Upper lobe of right lung (tissue), 1 donor: Measurements from ENCODE around the gene SLC25A29. TPM values are rescaled to one million over a fixed set of nuclear protein-coding genes. Genes with fewer than 3 reads are reported as not detected.

Experiments used
- ATAC-seq: fragments of 200-7000 bp; cut with Tn5 transposase; one replicate; pipeline ENCODE4 v1.9.1; 2020; ENCODE audit warnings: mild to moderate bottlenecking, moderate library complexity
- DNase-seq: peaks from one replicate; pipeline ENCODE4 v3.0.0-alpha.2; 2020
- H3K27ac ChIP-seq: fragments of 200-600 bp; one replicate; pipeline ENCODE4 v1.8.0; 2022
- H3K27me3 ChIP-seq: fragments of 200-600 bp; one replicate; pipeline ENCODE4 v1.8.0; 2022; ENCODE audit warnings: mild to moderate bottlenecking
- H3K36me3 ChIP-seq: fragments of 200-600 bp; one replicate; pipeline ENCODE4 v1.8.0; 2022
- H3K4me1 ChIP-seq: fragments of 200-600 bp; one replicate; pipeline ENCODE4 v1.8.0; 2022
- H3K4me3 ChIP-seq: fragments of 200-600 bp; one replicate; pipeline ENCODE4 v1.8.0; 2022; ENCODE audit warnings: mild to moderate bottlenecking
- H3K9me3 ChIP-seq: fragments of 200-600 bp; one replicate; pipeline ENCODE4 v1.8.0; 2022
- CTCF ChIP-seq: fragments of 200-600 bp; IDR thresholded peaks from one replicate; pipeline ENCODE4 v1.8.0; 2022; ENCODE audit warnings: antibody characterized with exemption
- intact Hi-C: fragments of 100-400 bp; cut with DNase I; formaldehyde crosslinking; loops from one replicate; pipeline ENCODE4 v1.11.0; 2022
- total RNA-seq: library from RNA; stranded (reverse); fragmentation: NEBNext Ultra II Directional; extraction: Animal tissue kit (Norgen Biotek cat#: 25700); gene quantifications from one replicate; pipeline ENCODE4 v1.2.1, GENCODE V29; 2021
- donor health status: DM: no; HTN: yes; CAD: no; lungs with severe emphysema.

The SLC25A29 gene
- total RNA-seq, 1 donor from 2014 or later = 104 TPM

DNA sequence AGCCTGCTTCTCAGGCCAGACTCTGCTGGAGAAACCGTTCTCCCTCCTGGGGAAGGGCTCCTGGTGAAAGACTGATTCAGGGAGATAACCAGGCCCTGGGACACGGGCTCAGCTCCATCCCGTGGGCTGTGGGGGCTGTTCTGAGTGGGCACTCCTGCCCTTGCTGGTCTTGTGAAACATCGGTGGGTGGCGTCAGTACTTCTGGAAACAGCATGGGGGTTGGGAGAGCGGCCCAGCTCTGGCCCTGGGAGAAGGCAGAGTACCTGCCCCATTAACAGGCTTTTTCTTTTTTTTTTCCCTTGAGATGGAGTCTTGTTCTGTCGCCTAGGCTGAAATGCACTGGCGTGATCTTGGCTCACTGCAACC is 17.7 kb upstream of the SLC25A29 start:
- no peaks in the 10 kb centered on the region for H3K9me3 ChIP-seq
- H3K4me3 ChIP-seq = no peak overlapping the region
- DNase-seq (no peak), ATAC-seq (no peak)
- H3K36me3 ChIP-seq = no peaks in the 10 kb centered on the region
- H3K4me1 ChIP-seq = no peaks in the 10 kb centered on the region
- H3K27ac ChIP-seq = no peak overlapping the region
- no peaks in the 10 kb centered on the region for H3K27me3 ChIP-seq
- TF ChIP-seq CTCF = no peak
- intact Hi-C loops = no loop called here

DNA sequence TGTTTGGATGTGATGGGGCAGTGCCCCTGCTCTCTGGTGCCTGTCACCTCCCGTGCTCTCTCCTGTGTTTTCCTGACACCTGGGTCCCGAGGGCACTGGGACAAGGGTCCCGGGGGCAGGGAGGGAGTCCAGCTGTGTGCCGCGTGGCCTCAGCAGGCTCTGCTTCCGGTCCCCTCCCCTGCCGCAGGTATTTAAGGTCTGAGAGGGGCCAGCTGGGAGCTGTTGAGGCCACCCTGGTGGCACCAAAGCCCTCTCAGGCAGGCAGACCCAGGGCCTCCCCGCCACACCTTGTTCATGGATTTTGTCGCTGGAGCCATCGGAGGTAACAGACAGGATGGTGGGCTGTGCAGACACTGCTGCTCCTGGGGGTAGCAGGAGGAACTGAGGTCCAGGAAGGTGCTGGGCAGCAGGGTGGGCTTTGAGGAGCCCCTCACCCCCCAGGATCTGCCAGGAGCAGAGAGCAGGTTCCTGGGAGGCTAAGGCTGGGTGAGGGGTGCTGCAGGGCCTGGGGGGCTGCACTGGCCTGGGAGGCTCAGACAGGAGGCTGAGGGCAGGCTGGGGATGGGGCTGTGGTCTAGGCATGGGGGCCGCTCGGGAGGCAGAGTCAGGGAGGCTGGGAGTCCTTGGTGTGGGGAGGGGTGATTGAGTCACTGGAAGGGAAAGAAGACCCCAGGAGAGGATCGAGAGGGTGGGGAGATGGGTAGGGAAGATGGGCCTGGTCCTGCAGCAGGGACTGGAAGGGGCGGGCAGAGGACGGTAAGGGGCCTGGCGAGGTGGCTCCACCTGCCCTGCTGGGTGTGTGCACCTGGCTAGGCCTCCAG is 17.1 kb upstream of the SLC25A29 start, which contains the start of gene SLC25A47:
Gene SLC25A47 (plus strand): TSS at position 219 of the 821 bp plus-strand sequence. CDS start 76 bp downstream, at position 295.
- intact Hi-C loops = no loop called here
- Histone ChIP-seq H3K27ac (no peak within 1 kb of the TSS), H3K27me3 (no peaks in the 10 kb centered on the region), H3K4me3 (no peak within 1 kb of the TSS), H3K4me1 (no peaks in the 10 kb centered on the region), H3K36me3 (no peaks in the 10 kb centered on the region), H3K9me3 (no peaks in the 10 kb centered on the region)
- TF ChIP-seq CTCF = no peak
- DNase-seq = no peak
- no peak for ATAC-seq

DNA sequence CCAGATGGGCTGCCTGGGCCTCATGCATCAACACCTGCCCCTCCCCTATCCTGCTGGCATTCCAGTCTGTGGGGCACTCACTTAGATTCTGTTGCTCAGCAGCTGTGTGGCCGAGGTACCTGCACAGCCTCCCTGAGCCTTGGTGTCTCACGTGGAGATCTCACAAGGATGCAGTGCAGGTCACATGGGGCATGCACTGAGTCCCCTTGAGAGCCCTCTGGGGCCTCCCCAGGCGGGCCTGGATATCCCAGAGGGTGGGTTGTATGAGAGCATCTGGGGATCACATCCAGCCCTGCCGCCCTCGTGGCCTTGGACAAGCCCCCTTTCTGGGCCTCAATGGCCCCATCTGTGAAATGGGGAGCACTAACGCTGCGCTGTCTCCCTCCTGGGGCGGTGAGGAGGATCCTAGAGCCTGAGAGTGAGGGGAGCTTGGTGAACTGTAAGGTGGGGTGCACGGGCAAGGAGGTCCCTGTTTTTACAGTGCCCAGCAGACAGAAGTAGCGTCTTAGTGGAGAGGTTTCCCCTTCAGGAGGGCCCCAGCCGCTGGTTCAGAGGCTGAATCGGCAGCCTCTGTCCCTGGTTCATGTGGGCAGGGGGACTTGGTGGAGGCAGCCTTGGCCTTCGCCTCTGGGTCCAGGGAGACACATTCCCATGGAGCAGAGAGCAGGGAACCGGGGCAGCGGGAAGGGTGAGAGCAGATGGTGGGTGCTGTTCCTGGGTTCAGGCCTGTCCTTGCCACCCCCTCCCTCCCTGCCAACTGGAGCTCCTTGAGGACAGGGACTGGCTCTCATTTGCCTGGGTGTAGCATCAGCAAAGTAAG is 16.1 kb upstream of the SLC25A29 start:
- H3K9me3 ChIP-seq = no peaks in the 10 kb centered on the region
- peaks cover 3% of the 10 kb centered on the region for H3K4me1 ChIP-seq
- H3K4me3 ChIP-seq = no peak overlapping the region
- no peaks in the 10 kb centered on the region for H3K27me3 ChIP-seq
- no peak overlapping the region for H3K27ac ChIP-seq
- ATAC-seq (no peak), DNase-seq (no peak)
- H3K36me3 ChIP-seq = no peaks in the 10 kb centered on the region
- no peak for TF ChIP-seq CTCF
- intact Hi-C loops = no loop called here

DNA sequence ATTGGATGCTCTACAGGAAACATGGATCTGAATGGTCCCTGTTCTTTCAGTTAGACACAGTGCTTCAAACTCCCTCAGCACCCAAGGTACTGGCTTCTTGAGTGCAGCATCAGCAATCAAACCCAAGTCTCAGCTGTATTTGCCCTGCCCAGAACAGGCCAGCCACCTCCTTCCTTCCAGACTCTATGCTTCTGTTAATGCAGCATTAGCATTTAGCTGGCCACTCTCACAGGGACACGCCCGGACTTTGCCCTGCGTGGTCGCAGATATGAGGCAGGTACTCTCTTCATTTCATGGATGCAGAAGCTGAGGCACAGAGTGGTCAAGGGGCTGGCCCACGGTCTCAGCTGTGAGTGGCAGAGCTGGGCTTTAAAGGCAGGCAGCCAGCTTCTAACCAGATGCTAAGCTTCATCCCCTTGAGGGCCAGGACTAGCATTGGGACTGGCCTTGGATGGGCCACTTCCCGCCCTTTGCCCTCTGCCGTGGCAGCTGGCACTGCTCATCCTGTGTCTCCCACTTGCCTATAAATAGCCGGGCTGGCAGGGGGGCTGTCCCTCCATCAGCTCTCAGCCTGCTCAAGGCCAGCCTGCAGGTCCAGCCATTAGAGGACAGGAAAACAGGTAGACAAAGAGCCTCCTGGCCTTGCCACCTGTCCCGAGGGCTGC is 15.4 kb upstream of the SLC25A29 start:
- Histone ChIP-seq H3K27me3 (no peaks in the 10 kb centered on the region), H3K4me1 (peaks cover 3% of the 10 kb centered on the region), H3K4me3 (no peak overlapping the region), H3K27ac (no peak overlapping the region), H3K36me3 (no peaks in the 10 kb centered on the region), H3K9me3 (no peaks in the 10 kb centered on the region)
- DNase-seq (no peak), ATAC-seq (no peak)
- intact Hi-C loops = no loop called here
- TF ChIP-seq CTCF = no peak

- Histone ChIP-seq H3K4me1 (peaks cover 3% of the 10 kb centered on the region), H3K4me3 (no peak overlapping the region), H3K36me3 (no peaks in the 10 kb centered on the region), H3K27ac (no peak overlapping the region), H3K9me3 (no peaks in the 10 kb centered on the region), H3K27me3 (no peaks in the 10 kb centered on the region)
- intact Hi-C loops = no loop called here
- ATAC-seq (no peak), DNase-seq (no peak)
- no peak for TF ChIP-seq CTCF
Measured at GRCh38 chr14:100320157-100320856, 14.1 kb upstream of the SLC25A29 start.
